ENCODE results near the gene CACNB1. TPM values are rescaled to one million over a fixed set of nuclear protein-coding genes. Genes with fewer than 3 reads are reported as not detected.

CACNB1 gene
- polyA plus RNA-seq, 1 donor (not counting 4 experiments of a cell fraction or from before 2014, with no cell fraction given) = 4.0 TPM

DNA sequence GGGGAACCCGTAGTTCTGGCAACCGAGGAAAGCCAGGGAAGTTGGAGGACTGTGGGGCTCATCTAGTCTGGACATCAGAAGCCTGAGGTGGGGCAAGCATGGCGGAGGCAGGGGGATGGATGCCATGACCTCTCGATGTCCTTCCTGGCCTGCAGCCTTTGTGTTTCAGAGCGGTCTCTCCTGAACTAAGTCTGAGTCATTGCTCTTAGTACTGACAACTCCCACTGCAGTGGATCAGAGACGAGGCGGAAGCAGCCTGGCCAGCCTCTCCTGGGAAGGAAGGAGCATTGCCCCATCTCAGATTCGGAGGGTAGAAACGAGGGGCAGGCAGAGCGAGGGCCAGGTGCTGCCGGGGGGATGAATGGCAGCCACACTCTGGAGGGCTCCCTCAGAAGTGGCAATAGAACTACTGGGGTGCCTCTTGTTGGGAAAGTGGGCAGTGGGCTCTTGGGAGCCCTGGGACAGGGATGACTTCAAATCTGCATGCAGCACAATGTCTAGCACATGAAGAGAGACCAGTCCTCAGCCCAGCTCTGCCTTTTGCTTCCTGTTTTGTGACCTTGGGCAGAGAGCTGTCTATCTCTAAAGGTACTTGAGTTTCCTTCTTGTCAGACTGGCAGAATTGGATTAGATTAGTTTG is 31.9 kb upstream of the CACNB1 start:
- H2AFZ ChIP-seq (ENCODE audit: control insufficient read depth, low read length) = no peak overlapping the region
- no peaks in the 10 kb centered on the region for H3K9me3 ChIP-seq (ENCODE audit: control insufficient read depth, low read depth, low read length)
- no peaks in the 10 kb centered on the region for H3K4me1 ChIP-seq (ENCODE audit: control insufficient read depth, extremely low read depth, insufficient read depth, low read length)
- H3K4me2 ChIP-seq (ENCODE audit: control insufficient read depth, extremely low read depth, insufficient read depth, low read depth, low read length) = no peak overlapping the region
- H3K27me3 ChIP-seq (ENCODE audit: control insufficient read depth, extremely low read depth, insufficient read depth, low read length) = peaks cover 49% of the 10 kb centered on the region
- H3K4me3 ChIP-seq (ENCODE audit: control insufficient read depth in 2 of 3, extremely low read depth in 1 of 3, insufficient read depth in 2 of 3, low read depth in 1 of 3, low read length in 3 of 3) = no peak overlapping the region
- no peaks in the 10 kb centered on the region for H4K20me1 ChIP-seq (ENCODE audit: control insufficient read depth, extremely low read depth, insufficient read depth, low read length)
- FAIRE-seq (no peak), DNase-seq (ENCODE audit: low read depth, low spot score) (no peak)
- no peak overlapping the region for H3K27ac ChIP-seq (ENCODE audit: control insufficient read depth, insufficient read depth, low read length)
- dilution Hi-C loops (cut with MboI; ENCODE audit: extremely low pct_ligation_motif_present, low sequenced_read_pairs) = no loop called here
- H3K79me2 ChIP-seq (ENCODE audit: control insufficient read depth, insufficient read depth, low read length) = no peaks in the 10 kb centered on the region
- H3K9me1 ChIP-seq (ENCODE audit: control insufficient read depth, extremely low read depth, insufficient read depth, low read length) = no peaks in the 10 kb centered on the region
- no peaks in the 10 kb centered on the region for H3K36me3 ChIP-seq (ENCODE audit: control insufficient read depth in 2 of 2, extremely low read depth in 1 of 2, insufficient read depth in 2 of 2, low read length in 2 of 2)
- TF ChIP-seq, protein P1, sequence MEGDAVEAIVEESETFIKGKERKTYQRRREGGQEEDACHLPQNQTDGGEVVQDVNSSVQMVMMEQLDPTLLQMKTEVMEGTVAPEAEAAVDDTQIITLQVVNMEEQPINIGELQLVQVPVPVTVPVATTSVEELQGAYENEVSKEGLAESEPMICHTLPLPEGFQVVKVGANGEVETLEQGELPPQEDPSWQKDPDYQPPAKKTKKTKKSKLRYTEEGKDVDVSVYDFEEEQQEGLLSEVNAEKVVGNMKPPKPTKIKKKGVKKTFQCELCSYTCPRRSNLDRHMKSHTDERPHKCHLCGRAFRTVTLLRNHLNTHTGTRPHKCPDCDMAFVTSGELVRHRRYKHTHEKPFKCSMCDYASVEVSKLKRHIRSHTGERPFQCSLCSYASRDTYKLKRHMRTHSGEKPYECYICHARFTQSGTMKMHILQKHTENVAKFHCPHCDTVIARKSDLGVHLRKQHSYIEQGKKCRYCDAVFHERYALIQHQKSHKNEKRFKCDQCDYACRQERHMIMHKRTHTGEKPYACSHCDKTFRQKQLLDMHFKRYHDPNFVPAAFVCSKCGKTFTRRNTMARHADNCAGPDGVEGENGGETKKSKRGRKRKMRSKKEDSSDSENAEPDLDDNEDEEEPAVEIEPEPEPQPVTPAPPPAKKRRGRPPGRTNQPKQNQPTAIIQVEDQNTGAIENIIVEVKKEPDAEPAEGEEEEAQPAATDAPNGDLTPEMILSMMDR (optimal IDR thresholded peaks at IDR 0.05 in 1 of 3, IDR thresholded peaks at IDR 0.05 in 1 of 3, conservative IDR thresholded peaks at IDR 0.05 in 1 of 3; ENCODE audit: extremely low read depth in 1 of 3, insufficient read depth in 2 of 3, low read length in 3 of 3) = no peak
- no peak for TF ChIP-seq EZH2 (IDR thresholded peaks at IDR 0.05; ENCODE audit: low read length)
- H3K9ac ChIP-seq (ENCODE audit: control insufficient read depth, extremely low read depth, insufficient read depth, low read length) = no peak overlapping the region

DNA sequence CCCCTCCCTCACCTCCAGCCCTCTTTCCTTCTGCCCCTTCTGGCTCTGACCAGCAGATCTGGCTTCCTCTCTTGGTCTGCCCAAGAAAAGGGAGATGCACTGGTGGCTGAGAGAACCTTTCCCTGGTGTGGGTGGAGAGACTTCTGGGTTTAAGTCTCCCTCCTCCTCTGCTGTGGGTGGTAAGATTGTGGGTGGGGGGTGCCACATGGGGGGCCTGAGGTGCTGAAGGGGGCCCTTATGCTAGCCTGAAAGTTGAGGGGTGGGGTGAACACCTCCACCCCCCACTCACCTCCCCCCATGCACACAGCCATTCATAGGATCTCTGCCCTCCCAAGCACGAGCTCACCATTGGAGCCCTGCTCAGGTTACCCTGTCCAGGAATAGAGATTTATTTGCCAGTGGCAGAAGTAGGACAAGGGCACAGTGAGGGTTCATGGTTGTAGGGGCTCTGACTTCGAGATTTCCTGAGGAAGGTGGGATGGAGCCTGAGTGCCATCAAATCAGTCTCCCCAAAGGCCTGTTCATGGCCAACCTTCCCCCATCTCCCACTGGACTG is 30.0 kb upstream of the CACNB1 start:
- H2AFZ ChIP-seq (ENCODE audit: control insufficient read depth, low read length) = no peak overlapping the region

More for the DNA sequence above, 30.0 kb upstream of the CACNB1 start:
- FAIRE-seq (no peak), DNase-seq (ENCODE audit: low read depth, low spot score) (no peak)
- Histone ChIP-seq H3K4me3 (ENCODE audit: control insufficient read depth in 2 of 3, extremely low read depth in 1 of 3, insufficient read depth in 2 of 3, low read depth in 1 of 3, low read length in 3 of 3) (no peak overlapping the region), H3K9ac (ENCODE audit: control insufficient read depth, extremely low read depth, insufficient read depth, low read length) (no peak overlapping the region), H3K9me1 (ENCODE audit: control insufficient read depth, extremely low read depth, insufficient read depth, low read length) (no peaks in the 10 kb centered on the region), H3K27me3 (ENCODE audit: control insufficient read depth, extremely low read depth, insufficient read depth, low read length) (peaks cover 66% of the 10 kb centered on the region), H3K36me3 (ENCODE audit: control insufficient read depth in 2 of 2, extremely low read depth in 1 of 2, insufficient read depth in 2 of 2, low read length in 2 of 2) (no peaks in the 10 kb centered on the region), H3K27ac (ENCODE audit: control insufficient read depth, insufficient read depth, low read length) (no peak overlapping the region), H4K20me1 (ENCODE audit: control insufficient read depth, extremely low read depth, insufficient read depth, low read length) (no peaks in the 10 kb centered on the region), H3K9me3 (ENCODE audit: control insufficient read depth, low read depth, low read length) (no peaks in the 10 kb centered on the region), H3K4me1 (ENCODE audit: control insufficient read depth, extremely low read depth, insufficient read depth, low read length) (no peaks in the 10 kb centered on the region), H3K79me2 (ENCODE audit: control insufficient read depth, insufficient read depth, low read length) (no peaks in the 10 kb centered on the region), H3K4me2 (ENCODE audit: control insufficient read depth, extremely low read depth, insufficient read depth, low read depth, low read length) (no peak overlapping the region)
- TF ChIP-seq EZH2 (IDR thresholded peaks at IDR 0.05; ENCODE audit: low read length) = no peak
- TF ChIP-seq, protein P1 (optimal IDR thresholded peaks at IDR 0.05 in 1 of 3, IDR thresholded peaks at IDR 0.05 in 1 of 3, conservative IDR thresholded peaks at IDR 0.05 in 1 of 3; ENCODE audit: extremely low read depth in 1 of 3, insufficient read depth in 2 of 3, low read length in 3 of 3) = no peak
- dilution Hi-C loops (cut with MboI; ENCODE audit: extremely low pct_ligation_motif_present, low sequenced_read_pairs) = no loop called here

Measured in keratinocyte (primary cell).